ENCODE measurements around the gene ATP5PD. TPM values are rescaled to one million over a fixed set of nuclear protein-coding genes. Genes with fewer than 3 reads are reported as not detected.

ATP5PD gene
- total and polyA plus RNA-seq, 2 of the 8 experiments (the other 6 are each of a cell fraction or from before 2014, with no cell fraction given): 335 to 407 TPM

DNA sequence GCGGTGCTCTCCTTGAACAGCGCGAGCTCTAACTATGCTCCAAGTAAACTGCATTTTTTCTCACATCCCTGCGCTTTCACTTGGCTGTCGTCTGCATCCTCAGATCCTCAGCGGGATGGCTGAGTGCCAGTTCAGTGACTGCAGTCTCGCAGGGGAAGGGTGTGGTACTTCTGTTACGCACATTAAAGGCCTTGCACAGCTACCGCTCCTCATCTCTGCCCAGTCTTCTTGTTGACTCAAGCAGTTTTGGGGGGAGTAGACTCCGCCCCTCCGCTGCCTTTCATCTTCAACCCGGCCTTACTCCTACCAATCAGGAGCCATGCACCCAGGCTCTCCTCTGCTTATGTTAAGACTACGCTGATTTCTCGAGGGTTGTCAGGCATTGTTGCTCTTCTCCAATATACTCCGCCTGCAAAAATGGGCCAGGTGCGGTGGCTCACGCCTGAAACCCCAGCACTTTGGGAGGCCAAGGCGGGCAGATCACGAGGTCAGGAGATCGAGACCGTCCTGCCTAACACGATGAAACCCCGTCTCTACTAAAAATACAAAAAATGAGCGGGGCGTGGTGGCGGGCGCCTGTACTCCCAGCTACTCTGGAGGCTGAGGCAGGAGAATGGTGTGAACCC lies 10.0 kb downstream of the ATP5PD start (continued):
- TF ChIP-seq, protein P1, sequence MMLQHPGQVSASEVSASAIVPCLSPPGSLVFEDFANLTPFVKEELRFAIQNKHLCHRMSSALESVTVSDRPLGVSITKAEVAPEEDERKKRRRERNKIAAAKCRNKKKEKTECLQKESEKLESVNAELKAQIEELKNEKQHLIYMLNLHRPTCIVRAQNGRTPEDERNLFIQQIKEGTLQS (IDR thresholded peaks at IDR 0.05; ENCODE audit: insufficient read depth, low read depth, low read length): no peak
- TF ChIP-seq CHD1 (IDR thresholded peaks at IDR 0.05; ENCODE audit: low read depth, low read length) (no peak), CTBP2 (IDR thresholded peaks at IDR 0.05; ENCODE audit: borderline replicate concordance, insufficient read depth, insufficient read length, low read length) (no peak), YY1 (IDR thresholded peaks at IDR 0.05; ENCODE audit: low read depth, low read length) (no peak), SP1 (IDR thresholded peaks at IDR 0.05; ENCODE audit: low read depth, low read length) (no peak), NRF1 (IDR thresholded peaks at IDR 0.05; ENCODE audit: low read depth, low read length) (no peak), SIX5 (IDR thresholded peaks at IDR 0.05; ENCODE audit: low read depth, low read length) (no peak), POLR2A (IDR thresholded peaks at IDR 0.05; ENCODE audit: control extremely low read depth in 1 of 2, low read depth in 2 of 2, low read length in 2 of 2) (no peak), EZH2 (IDR thresholded peaks at IDR 0.05; ENCODE audit: low read depth, low read length, severe bottlenecking) (no peak), GABPA (IDR thresholded peaks at IDR 0.05; ENCODE audit: borderline replicate concordance, insufficient read depth, low read length) (no peak)
